ENCODE measurements around the gene SLC66A3.

GRCh38 chr2:11213975-11214374, 58.7 kb downstream of the SLC66A3 start:
- TF ChIP-seq CTCF (IDR thresholded peaks at IDR 0.05) (no peak), EP300 (IDR thresholded peaks at IDR 0.05; ENCODE audit: low read depth) (no peak), POLR2AphosphoS5 (IDR thresholded peaks at IDR 0.05) (no peak)

All from transverse colon (tissue), 4 donors.